Measurements from ENCODE around the gene AGR2. TPM values are rescaled to one million over a fixed set of nuclear protein-coding genes. Genes with fewer than 3 reads are reported as not detected.

Gene AGR2
- total RNA-seq, 4 donors from 2014 or later: 16.7 TPM; not detected in 3

GRCh38 chr7:16847381-16847860, 42.6 kb upstream of the AGR2 start:
- DNase-seq: no peak
- intact Hi-C loops (cut with DNase I; ENCODE audit: low total_unique reads): no loop called here
- H3K9me3 ChIP-seq: no peaks in the 10 kb centered on the region
- no peaks in the 10 kb centered on the region for H3K4me1 ChIP-seq
- H3K4me3 ChIP-seq: no peak overlapping the region
- TF ChIP-seq, protein P1, sequence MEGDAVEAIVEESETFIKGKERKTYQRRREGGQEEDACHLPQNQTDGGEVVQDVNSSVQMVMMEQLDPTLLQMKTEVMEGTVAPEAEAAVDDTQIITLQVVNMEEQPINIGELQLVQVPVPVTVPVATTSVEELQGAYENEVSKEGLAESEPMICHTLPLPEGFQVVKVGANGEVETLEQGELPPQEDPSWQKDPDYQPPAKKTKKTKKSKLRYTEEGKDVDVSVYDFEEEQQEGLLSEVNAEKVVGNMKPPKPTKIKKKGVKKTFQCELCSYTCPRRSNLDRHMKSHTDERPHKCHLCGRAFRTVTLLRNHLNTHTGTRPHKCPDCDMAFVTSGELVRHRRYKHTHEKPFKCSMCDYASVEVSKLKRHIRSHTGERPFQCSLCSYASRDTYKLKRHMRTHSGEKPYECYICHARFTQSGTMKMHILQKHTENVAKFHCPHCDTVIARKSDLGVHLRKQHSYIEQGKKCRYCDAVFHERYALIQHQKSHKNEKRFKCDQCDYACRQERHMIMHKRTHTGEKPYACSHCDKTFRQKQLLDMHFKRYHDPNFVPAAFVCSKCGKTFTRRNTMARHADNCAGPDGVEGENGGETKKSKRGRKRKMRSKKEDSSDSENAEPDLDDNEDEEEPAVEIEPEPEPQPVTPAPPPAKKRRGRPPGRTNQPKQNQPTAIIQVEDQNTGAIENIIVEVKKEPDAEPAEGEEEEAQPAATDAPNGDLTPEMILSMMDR (IDR thresholded peaks at IDR 0.05): no peak
- TF ChIP-seq POLR2A (IDR thresholded peaks at IDR 0.05): no peak
- H3K36me3 ChIP-seq: no peaks in the 10 kb centered on the region
- no peak overlapping the region for H3K27ac ChIP-seq
- no peaks in the 10 kb centered on the region for H3K27me3 ChIP-seq

DNA sequence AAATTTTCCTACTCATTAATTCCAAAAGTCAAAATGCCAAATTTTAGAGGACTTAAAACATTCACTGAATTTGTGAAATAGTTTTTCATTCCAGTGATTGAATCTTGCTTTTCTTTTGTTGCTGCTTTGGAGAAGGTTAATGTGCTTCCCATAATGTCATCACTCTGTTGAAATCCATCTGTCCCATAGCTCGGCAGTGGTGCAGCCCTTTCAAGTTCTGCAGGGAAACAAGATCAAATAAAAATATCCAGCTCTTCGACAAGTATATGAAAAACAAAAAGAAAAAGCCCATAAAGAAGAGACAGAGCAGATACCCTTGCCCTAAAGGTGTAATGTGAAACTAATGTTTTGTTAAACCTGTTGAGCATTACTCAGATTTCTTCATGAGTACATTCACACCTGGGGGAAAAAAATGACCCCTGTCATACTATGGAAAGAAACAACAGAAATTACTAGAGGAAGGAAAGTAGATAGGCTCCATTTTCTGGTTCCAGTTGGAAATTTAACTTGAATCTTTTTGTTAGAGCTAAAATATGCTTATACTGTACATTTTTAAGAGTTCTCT, 41.9 kb upstream of the AGR2 start:
- Histone ChIP-seq H3K4me1 (no peaks in the 10 kb centered on the region), H3K27ac (no peak overlapping the region), H3K27me3 (no peaks in the 10 kb centered on the region), H3K4me3 (no peak overlapping the region), H3K36me3 (no peaks in the 10 kb centered on the region), H3K9me3 (no peaks in the 10 kb centered on the region)
- TF ChIP-seq, protein P1 (IDR thresholded peaks at IDR 0.05): no peak
- no peak for TF ChIP-seq POLR2A (IDR thresholded peaks at IDR 0.05)
- no peak for DNase-seq
- intact Hi-C loops (cut with DNase I; ENCODE audit: low total_unique reads): no loop called here

- no peak for TF ChIP-seq POLR2A (IDR thresholded peaks at IDR 0.05)
- TF ChIP-seq, protein P1 (IDR thresholded peaks at IDR 0.05): no peak
- Histone ChIP-seq H3K27me3 (no peaks in the 10 kb centered on the region), H3K27ac (no peak overlapping the region), H3K36me3 (no peaks in the 10 kb centered on the region), H3K4me3 (no peak overlapping the region), H3K9me3 (no peaks in the 10 kb centered on the region), H3K4me1 (no peaks in the 10 kb centered on the region)
- DNase-seq: no peak
- intact Hi-C loops (cut with DNase I; ENCODE audit: low total_unique reads): no loop called here
Observed at GRCh38 chr7:16845746-16846145, 40.9 kb upstream of the AGR2 start.

- TF ChIP-seq, protein P1 (IDR thresholded peaks at IDR 0.05): no peak
- no peak for TF ChIP-seq POLR2A (IDR thresholded peaks at IDR 0.05)
- Histone ChIP-seq H3K4me3 (no peak overlapping the region), H3K27me3 (no peaks in the 10 kb centered on the region), H3K4me1 (no peaks in the 10 kb centered on the region), H3K9me3 (no peaks in the 10 kb centered on the region), H3K36me3 (no peaks in the 10 kb centered on the region), H3K27ac (no peak overlapping the region)
- intact Hi-C loops (cut with DNase I; ENCODE audit: low total_unique reads): no loop called here
- no peak for DNase-seq
Observed at GRCh38 chr7:16841681-16842080, 36.9 kb upstream of the AGR2 start.

- intact Hi-C loops (cut with DNase I; ENCODE audit: low total_unique reads): no loop called here
- H3K36me3 ChIP-seq: no peaks in the 10 kb centered on the region
- no peak overlapping the region for H3K4me3 ChIP-seq
- H3K9me3 ChIP-seq: no peaks in the 10 kb centered on the region
- TF ChIP-seq, protein P1 (IDR thresholded peaks at IDR 0.05): no peak
- no peak for TF ChIP-seq POLR2A (IDR thresholded peaks at IDR 0.05)
- no peaks in the 10 kb centered on the region for H3K27me3 ChIP-seq
- DNase-seq: no peak
- H3K27ac ChIP-seq: no peak overlapping the region
- no peaks in the 10 kb centered on the region for H3K4me1 ChIP-seq
Observed at GRCh38 chr7:16840094-16840493, 35.3 kb upstream of the AGR2 start.

All from uterus (tissue), 4 donors.